ENCODE measurements around the gene VAV3. TPM values are rescaled to one million over a fixed set of nuclear protein-coding genes. Genes with fewer than 3 reads are reported as not detected.
A peak's percentile ranks its signal among the peaks of the same experiment; 100 is the strongest.

Gene VAV3
- total RNA-seq, 2 experiments from 2014 or later: 1.2 to 1.3 TPM

- Mint-ChIP-seq H3K4me3 (no peak overlapping the region), H3K4me1 (peaks cover 5% of the 10 kb centered on the region), H3K36me3 (ENCODE audit: low read depth) (no peaks in the 10 kb centered on the region), H3K27me3 (no peaks in the 10 kb centered on the region), H3K9me3 (peaks cover 2% of the 10 kb centered on the region), H3K27ac (no peak overlapping the region)
- POLR2A ChIA-PET: no interaction called here
- no peak for DNase-seq
- CTCF ChIA-PET: no interaction called here
These were observed 39.4 kb downstream of the VAV3 start for GRCh38 chr1:107925565-107925964.

- H3K27me3 Mint-ChIP-seq: no peaks in the 10 kb centered on the region
- no peak for DNase-seq
- peaks cover 4% of the 10 kb centered on the region for H3K9me3 Mint-ChIP-seq
- ChIA-PET CTCF (no interaction called here), POLR2A (interaction anchor here (0.6 kb wide), 1 partner anchor 21 kb away, joined by 3 read pairs; no protein-coding TSS in a partner anchor)
- H3K4me1 Mint-ChIP-seq: peaks cover 11% of the 10 kb centered on the region
- no peak overlapping the region for H3K27ac Mint-ChIP-seq
- H3K36me3 Mint-ChIP-seq (ENCODE audit: low read depth): no peaks in the 10 kb centered on the region
- no peak overlapping the region for H3K4me3 Mint-ChIP-seq
These were observed 44.0 kb downstream of the VAV3 start for GRCh38 chr1:107920999-107921398.

- ChIA-PET CTCF (no interaction called here), POLR2A (interaction anchor here (0.6 kb wide), 1 partner anchor 21 kb away, joined by 3 read pairs; no protein-coding TSS in a partner anchor)
- peaks cover 4% of the 10 kb centered on the region for H3K9me3 Mint-ChIP-seq
- H3K27ac Mint-ChIP-seq: no peak overlapping the region
- peaks cover 11% of the 10 kb centered on the region for H3K4me1 Mint-ChIP-seq
- H3K4me3 Mint-ChIP-seq: no peak overlapping the region
- no peak for DNase-seq
- H3K36me3 Mint-ChIP-seq (ENCODE audit: low read depth): no peaks in the 10 kb centered on the region
- no peaks in the 10 kb centered on the region for H3K27me3 Mint-ChIP-seq
These were observed 44.4 kb downstream of the VAV3 start for GRCh38 chr1:107920561-107920960.

GRCh38 chr1:107919953-107920352 is 45.0 kb downstream of the VAV3 start:
- Mint-ChIP-seq H3K4me1 (peaks cover 11% of the 10 kb centered on the region), H3K9me3 (peaks cover 4% of the 10 kb centered on the region), H3K27ac (no peak overlapping the region), H3K4me3 (no peak overlapping the region), H3K27me3 (no peaks in the 10 kb centered on the region), H3K36me3 (ENCODE audit: low read depth) (no peaks in the 10 kb centered on the region)
- ChIA-PET CTCF (no interaction called here), POLR2A (no interaction called here)
- DNase-seq: no peak

- CTCF ChIA-PET: interaction anchor here (1.0 kb wide), 1 partner anchor 18 kb away, joined by 4 read pairs; no protein-coding TSS in a partner anchor
- DNase-seq: no peak
- no peaks in the 10 kb centered on the region for H3K27me3 Mint-ChIP-seq
- no peaks in the 10 kb centered on the region for H3K36me3 Mint-ChIP-seq (ENCODE audit: low read depth)
- POLR2A ChIA-PET: no interaction called here
- no peak overlapping the region for H3K4me3 Mint-ChIP-seq
- peaks cover 3% of the 10 kb centered on the region for H3K9me3 Mint-ChIP-seq
- H3K4me1 Mint-ChIP-seq: peaks cover under 1% of the 10 kb centered on the region
- no peak overlapping the region for H3K27ac Mint-ChIP-seq
These were observed 50.7 kb downstream of the VAV3 start for GRCh38 chr1:107914119-107914765.

- Mint-ChIP-seq H3K4me1 (no peaks in the 10 kb centered on the region), H3K4me3 (no peak overlapping the region), H3K27me3 (no peaks in the 10 kb centered on the region), H3K9me3 (peaks cover 3% of the 10 kb centered on the region), H3K27ac (no peak overlapping the region), H3K36me3 (ENCODE audit: low read depth) (no peaks in the 10 kb centered on the region)
- DNase-seq: no peak
- POLR2A ChIA-PET: no interaction called here
- CTCF ChIA-PET: no interaction called here
These were observed 52.3 kb downstream of the VAV3 start for GRCh38 chr1:107912656-107913055.

- H3K27me3 Mint-ChIP-seq: peaks cover 3% of the 10 kb centered on the region
- no peak overlapping the region for H3K4me3 Mint-ChIP-seq
- peaks cover 26% of the 10 kb centered on the region for H3K4me1 Mint-ChIP-seq
- peak overlapping the region; percentile 10 for H3K27ac Mint-ChIP-seq
- ChIA-PET POLR2A (interaction anchor here (0.6 kb wide), 1 partner anchor 20 kb away, joined by 3 read pairs; no protein-coding TSS in a partner anchor), CTCF (no interaction called here)
- H3K9me3 Mint-ChIP-seq: no peaks in the 10 kb centered on the region
- no peak for DNase-seq
- no peaks in the 10 kb centered on the region for H3K36me3 Mint-ChIP-seq (ENCODE audit: low read depth)
These were observed 64.7 kb downstream of the VAV3 start for GRCh38 chr1:107900090-107900945.

- Mint-ChIP-seq H3K4me1 (peaks cover 26% of the 10 kb centered on the region), H3K27ac (no peak overlapping the region), H3K4me3 (no peak overlapping the region), H3K36me3 (ENCODE audit: low read depth) (no peaks in the 10 kb centered on the region), H3K27me3 (peaks cover 3% of the 10 kb centered on the region), H3K9me3 (no peaks in the 10 kb centered on the region)
- ChIA-PET POLR2A (interaction anchor here (0.6 kb wide), 1 partner anchor 21 kb away, joined by 3 read pairs; no protein-coding TSS in a partner anchor), CTCF (no interaction called here)
- DNase-seq: no peak
These were observed 65.3 kb downstream of the VAV3 start for GRCh38 chr1:107899655-107900054.

GRCh38 chr1:107897438-107898345 is 67.3 kb downstream of the VAV3 start:
- DNase-seq: no peak
- Mint-ChIP-seq H3K27me3 (no peaks in the 10 kb centered on the region), H3K4me3 (no peak overlapping the region), H3K4me1 (peaks cover 26% of the 10 kb centered on the region), H3K36me3 (ENCODE audit: low read depth) (peaks cover under 1% of the 10 kb centered on the region), H3K27ac (no peak overlapping the region), H3K9me3 (peaks cover 3% of the 10 kb centered on the region)
- ChIA-PET POLR2A (no interaction called here), CTCF (interaction anchor here (0.8 kb wide), 1 partner anchor 12 kb away, joined by 3 read pairs; no protein-coding TSS in a partner anchor)

GRCh38 chr1:107896936-107897335 is 68.0 kb downstream of the VAV3 start:
- Mint-ChIP-seq H3K9me3 (peaks cover 4% of the 10 kb centered on the region), H3K27ac (no peak overlapping the region), H3K4me3 (no peak overlapping the region), H3K4me1 (peaks cover 26% of the 10 kb centered on the region), H3K27me3 (no peaks in the 10 kb centered on the region), H3K36me3 (ENCODE audit: low read depth) (peaks cover 2% of the 10 kb centered on the region)
- ChIA-PET POLR2A (no interaction called here), CTCF (interaction anchor here (0.8 kb wide), 1 partner anchor 12 kb away, joined by 3 read pairs; no protein-coding TSS in a partner anchor)
- DNase-seq: no peak

- DNase-seq: no peak
- CTCF ChIA-PET: no interaction called here
- H3K9me3 Mint-ChIP-seq: peaks cover 4% of the 10 kb centered on the region
- H3K4me3 Mint-ChIP-seq: no peak overlapping the region
- peaks cover 2% of the 10 kb centered on the region for H3K36me3 Mint-ChIP-seq (ENCODE audit: low read depth)
- POLR2A ChIA-PET: no interaction called here
- peaks cover 26% of the 10 kb centered on the region for H3K4me1 Mint-ChIP-seq
- no peak overlapping the region for H3K27ac Mint-ChIP-seq
- H3K27me3 Mint-ChIP-seq: no peaks in the 10 kb centered on the region
These were observed 68.6 kb downstream of the VAV3 start for GRCh38 chr1:107896401-107896800.

- Mint-ChIP-seq H3K27ac (no peak overlapping the region), H3K36me3 (ENCODE audit: low read depth) (peaks cover 2% of the 10 kb centered on the region), H3K4me3 (no peak overlapping the region), H3K4me1 (peaks cover 26% of the 10 kb centered on the region), H3K27me3 (no peaks in the 10 kb centered on the region), H3K9me3 (peaks cover 7% of the 10 kb centered on the region)
- no peak for DNase-seq
- POLR2A ChIA-PET: no interaction called here
- CTCF ChIA-PET: no interaction called here
These were observed 69.4 kb downstream of the VAV3 start for GRCh38 chr1:107895403-107896191.
